OCI-LY7 (cell line): Measurements from ENCODE around the gene CLCF1. TPM values are rescaled to one million over a fixed set of nuclear protein-coding genes. Genes with fewer than 3 reads are reported as not detected.

Experiments
- BruUV-seq: library from RNA; stranded (reverse); fragments of 400-500 nt; replicated peaks from 2 replicates; lab custom pipeline; 2021; lab: Mats Ljungman, UMichigan
- CTCF ChIA-PET: fragments of 300-600 bp; sonication (Branson Sonifier 250); formaldehyde crosslinking; loops from one replicate; lab custom pipeline; 2022; ENCODE audit warnings: antibody characterized with exemption; ENCODE audit not compliant: unreplicated experiment; lab: Charles Lee
- POLR2A ChIA-PET: fragments of 300-600 bp; sonication (Branson Sonifier 250); formaldehyde crosslinking; loops from one replicate; lab custom pipeline; 2022; ENCODE audit warnings: antibody characterized with exemption; lab: Charles Lee
- DNase-seq: peaks from one replicate; pipeline ENCODE4 v3.0.0-alpha.2; 2015; ENCODE audit warnings: low spot score
- H2AFZ ChIP-seq: fragments of 200-600 bp; sonication (generic), shearing (Covaris generic); 2 replicates; pipeline ENCODE4 v1.6.1; 2014; ENCODE audit warnings: mild to moderate bottlenecking, antibody characterized with exemption, low read length, moderate library complexity
- H3K27ac ChIP-seq: fragments of 200-600 bp; sonication (generic); 2 replicates; pipeline ENCODE4 v1.5.1; 2014; ENCODE audit warnings: mixed run types, low read depth, mild to moderate bottlenecking, moderate library complexity, low read length, inconsistent platforms; ENCODE audit not compliant: poor library complexity, severe bottlenecking
- H3K36me3 ChIP-seq: fragments of 200-600 bp; sonication (generic); 2 replicates; pipeline ENCODE4 v1.6.1; 2014; ENCODE audit warnings: mild to moderate bottlenecking, antibody characterized with exemption, low read length, moderate library complexity, mixed read lengths; ENCODE audit not compliant: insufficient read depth
- H3K4me1 ChIP-seq: fragments of 200-600 bp; sonication (generic); 2 replicates; pipeline ENCODE4 v1.5.1; 2014; ENCODE audit warnings: mild to moderate bottlenecking, low read length; ENCODE audit not compliant: insufficient read depth, poor library complexity, severe bottlenecking
- H3K4me2 ChIP-seq: fragments of 200-600 bp; sonication (generic); 2 replicates; pipeline ENCODE4 v1.6.1; 2014; ENCODE audit warnings: mild to moderate bottlenecking, low read length
- H3K4me3 ChIP-seq: fragments of 200-600 bp; sonication (generic); 2 replicates; pipeline ENCODE4 v1.5.1; 2014; ENCODE audit warnings: mild to moderate bottlenecking, low read depth, low read length; ENCODE audit not compliant: poor library complexity, severe bottlenecking
- H3K79me2 ChIP-seq: fragments of 200-600 bp; sonication (generic); 2 replicates; pipeline ENCODE4 v1.6.1; 2016; ENCODE audit warnings: low read depth, mild to moderate bottlenecking, low read length, moderate library complexity, mixed read lengths; ENCODE audit not compliant: insufficient read depth
- H3K9me2 ChIP-seq: fragments of 200-600 bp; sonication (generic); 2 replicates; pipeline ENCODE4 v1.6.1; 2016; ENCODE audit warnings: mild to moderate bottlenecking, low read length, mixed read lengths; ENCODE audit not compliant: insufficient read depth
- H3K9me3 ChIP-seq: fragments of 200-600 bp; sonication (generic); 2 replicates; pipeline ENCODE4 v1.6.1; 2014; ENCODE audit warnings: mild to moderate bottlenecking, mixed run types, low read length, mixed read lengths
- H4K20me1 ChIP-seq: fragments of 200-600 bp; sonication (generic); 2 replicates; pipeline ENCODE4 v1.6.1; 2014; ENCODE audit warnings: mild to moderate bottlenecking, antibody characterized with exemption, low read length, moderate library complexity, mixed read lengths; ENCODE audit not compliant: insufficient read depth
- EZH2phosphoT487 ChIP-seq: fragments of 200-600 bp; sonication (generic); IDR thresholded peaks from 2 replicates; pipeline ENCODE4 v1.6.1; 2018; ENCODE audit warnings: low read depth, borderline replicate concordance, mild to moderate bottlenecking, mixed run types, antibody characterized with exemption, low read length, moderate library complexity, mixed read lengths
- intact Hi-C: fragments of 100-400 bp; cut with micrococcal nuclease; formaldehyde crosslinking; loops from one replicate; pipeline ENCODE4 v1.10.0; 2022; ENCODE audit not compliant: unreplicated experiment
- total RNA-seq, 2 experiments: library from RNA; depleted of rRNA in 1 of 2; stranded (reverse); fragments of >200 nt in 1 of 2; shearing (Covaris generic) in 1 of 2; gene quantifications; 2 replicates each; pipeline ENCODE4 v1.2.3, GENCODE V29; 2014 to 2022
- TF ChIP-seq, protein P1 (sequence below): fragments of 200-600 bp; sonication (generic); conservative IDR thresholded peaks from 2 replicates; pipeline ENCODE4 v1.5.1; 2014; ENCODE audit warnings: mild to moderate bottlenecking, antibody characterized with exemption, low read length, moderate library complexity, mixed read lengths

Gene CLCF1
- total RNA-seq, 2 experiments from 2014 or later = 0.34 to 0.35 TPM

- no peaks in the 10 kb centered on the region for H4K20me1 ChIP-seq
- intact Hi-C loops = no loop called here
These were observed 3.6 kb downstream of the CLCF1 start for GRCh38 chr11:67369801-67370284.

DNA sequence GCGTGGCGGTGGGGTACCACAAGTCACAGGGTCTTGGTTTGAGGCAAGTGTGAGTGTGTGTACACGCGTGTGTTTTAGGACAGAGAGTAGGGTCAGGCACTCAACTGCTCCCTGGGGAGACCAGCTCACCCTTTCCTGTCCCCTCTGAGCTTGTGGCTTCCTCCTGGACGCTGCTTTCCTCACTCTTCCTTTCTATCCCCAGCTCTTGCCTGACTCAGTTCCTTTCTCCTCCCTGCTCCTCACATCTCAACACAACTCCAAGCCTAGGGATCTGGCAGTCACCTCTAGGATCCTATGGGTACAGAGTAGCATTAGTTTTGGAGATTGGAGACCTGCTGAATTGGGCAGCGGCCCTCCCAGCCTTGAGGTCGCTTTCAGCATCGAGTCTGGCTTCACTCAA lies 4.1 kb downstream of the CLCF1 start:
- Histone ChIP-seq H3K4me3 (no peak overlapping the region), H3K79me2 (no peaks in the 10 kb centered on the region), H3K36me3 (no peaks in the 10 kb centered on the region), H3K9me2 (no peaks in the 10 kb centered on the region), H4K20me1 (no peaks in the 10 kb centered on the region), H3K9me3 (no peaks in the 10 kb centered on the region), H2AFZ (no peak overlapping the region), H3K4me1 (peaks cover 41% of the 10 kb centered on the region), H3K4me2 (no peak overlapping the region), H3K27ac (no peak overlapping the region)
- BruUV-seq = no TSS peak
- no peak for TF ChIP-seq EZH2phosphoT487
- TF ChIP-seq, protein P1, sequence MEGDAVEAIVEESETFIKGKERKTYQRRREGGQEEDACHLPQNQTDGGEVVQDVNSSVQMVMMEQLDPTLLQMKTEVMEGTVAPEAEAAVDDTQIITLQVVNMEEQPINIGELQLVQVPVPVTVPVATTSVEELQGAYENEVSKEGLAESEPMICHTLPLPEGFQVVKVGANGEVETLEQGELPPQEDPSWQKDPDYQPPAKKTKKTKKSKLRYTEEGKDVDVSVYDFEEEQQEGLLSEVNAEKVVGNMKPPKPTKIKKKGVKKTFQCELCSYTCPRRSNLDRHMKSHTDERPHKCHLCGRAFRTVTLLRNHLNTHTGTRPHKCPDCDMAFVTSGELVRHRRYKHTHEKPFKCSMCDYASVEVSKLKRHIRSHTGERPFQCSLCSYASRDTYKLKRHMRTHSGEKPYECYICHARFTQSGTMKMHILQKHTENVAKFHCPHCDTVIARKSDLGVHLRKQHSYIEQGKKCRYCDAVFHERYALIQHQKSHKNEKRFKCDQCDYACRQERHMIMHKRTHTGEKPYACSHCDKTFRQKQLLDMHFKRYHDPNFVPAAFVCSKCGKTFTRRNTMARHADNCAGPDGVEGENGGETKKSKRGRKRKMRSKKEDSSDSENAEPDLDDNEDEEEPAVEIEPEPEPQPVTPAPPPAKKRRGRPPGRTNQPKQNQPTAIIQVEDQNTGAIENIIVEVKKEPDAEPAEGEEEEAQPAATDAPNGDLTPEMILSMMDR = no peak
- POLR2A ChIA-PET = interaction anchor here (1.1 to 1.5 kb wide), 2 partner anchors 8 to 34 kb away, joined by 3 to 5 read pairs; no protein-coding TSS in a partner anchor
- CTCF ChIA-PET = interaction anchor here (0.6 kb wide), 1 partner anchor 360 kb away, joined by 3 read pairs; no protein-coding TSS in a partner anchor
- intact Hi-C loops = no loop called here
- DNase-seq = no peak

More at GRCh38 chr11:67369801-67370284, 3.6 kb downstream of the CLCF1 start:
- ChIA-PET CTCF (interaction anchor here (0.6 to 1.6 kb wide), 4 partner anchors 15 to 361 kb away, joined by 3 to 5 read pairs (median 3); no protein-coding TSS in a partner anchor), POLR2A (interaction anchor here (0.6 to 1.5 kb wide), 4 partner anchors 8 to 69 kb away, joined by 3 to 8 read pairs (median 4); no protein-coding TSS in a partner anchor)
- Histone ChIP-seq H3K9me3 (no peaks in the 10 kb centered on the region), H3K4me3 (no peak overlapping the region), H3K36me3 (no peaks in the 10 kb centered on the region), H3K79me2 (no peaks in the 10 kb centered on the region), H3K27ac (no peak overlapping the region), H3K9me2 (no peaks in the 10 kb centered on the region), H3K4me2 (no peak overlapping the region), H2AFZ (no peak overlapping the region), H3K4me1 (peaks cover 41% of the 10 kb centered on the region)
- DNase-seq = no peak
- no TSS peak for BruUV-seq
- no peak for TF ChIP-seq EZH2phosphoT487
- TF ChIP-seq, protein P1 = no peak

GRCh38 chr11:67368621-67369020 lies 4.8 kb downstream of the CLCF1 start:
- Histone ChIP-seq H3K36me3 (no peaks in the 10 kb centered on the region), H4K20me1 (no peaks in the 10 kb centered on the region), H3K4me3 (no peak overlapping the region), H3K4me1 (peaks cover 37% of the 10 kb centered on the region), H2AFZ (no peak overlapping the region), H3K27ac (no peak overlapping the region), H3K9me2 (no peaks in the 10 kb centered on the region), H3K9me3 (no peaks in the 10 kb centered on the region), H3K79me2 (no peaks in the 10 kb centered on the region), H3K4me2 (no peak overlapping the region)
- no peak for TF ChIP-seq EZH2phosphoT487
- TF ChIP-seq, protein P1 = no peak
- POLR2A ChIA-PET = interaction anchor here (0.6 kb wide), 1 partner anchor 111 kb away, joined by 3 read pairs; no protein-coding TSS in a partner anchor
- DNase-seq = no peak
- intact Hi-C loops = no loop called here
- no TSS peak for BruUV-seq
- CTCF ChIA-PET = no interaction called here
